ENCODE data around the gene RFTN1.
"Not testable (repeated sequence)": the region's sequence is repeated elsewhere in the genome, so short reads cannot be mapped to it uniquely, and the experiment has no call there.

RFTN1 gene

DNA sequence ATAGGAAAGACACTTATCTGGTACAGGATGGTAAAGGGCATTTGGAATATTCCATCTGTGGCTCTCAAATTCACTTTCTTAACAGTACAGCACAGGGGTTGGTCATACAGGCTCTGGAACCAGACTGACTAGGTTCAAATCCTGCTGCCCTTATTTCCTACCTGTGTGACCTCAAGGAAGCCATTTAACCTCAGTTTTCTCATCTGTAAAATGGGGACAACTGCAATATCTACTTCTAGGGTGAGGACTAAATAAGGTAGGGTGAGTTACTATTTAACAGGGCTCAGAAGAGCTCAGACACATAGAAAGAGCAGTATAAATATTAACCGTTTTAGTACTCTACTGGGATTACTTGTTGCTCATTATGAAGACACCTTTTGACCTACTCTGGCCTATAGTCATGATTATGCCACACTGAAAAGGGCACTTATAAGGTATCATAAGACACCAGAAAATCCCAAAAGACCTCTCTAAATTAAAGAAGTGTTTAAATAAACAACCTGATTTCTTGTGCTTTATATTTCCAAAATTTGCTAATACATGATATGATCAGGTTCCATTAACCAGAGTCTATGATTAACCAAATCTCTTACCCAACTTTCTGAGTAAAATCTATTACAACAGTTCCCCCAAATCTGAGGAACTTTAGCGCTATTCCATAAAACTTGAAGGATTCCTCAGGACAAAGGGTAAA lies 6.5 kb downstream of the RFTN1 start:
- DNase-seq = no peak

DNA sequence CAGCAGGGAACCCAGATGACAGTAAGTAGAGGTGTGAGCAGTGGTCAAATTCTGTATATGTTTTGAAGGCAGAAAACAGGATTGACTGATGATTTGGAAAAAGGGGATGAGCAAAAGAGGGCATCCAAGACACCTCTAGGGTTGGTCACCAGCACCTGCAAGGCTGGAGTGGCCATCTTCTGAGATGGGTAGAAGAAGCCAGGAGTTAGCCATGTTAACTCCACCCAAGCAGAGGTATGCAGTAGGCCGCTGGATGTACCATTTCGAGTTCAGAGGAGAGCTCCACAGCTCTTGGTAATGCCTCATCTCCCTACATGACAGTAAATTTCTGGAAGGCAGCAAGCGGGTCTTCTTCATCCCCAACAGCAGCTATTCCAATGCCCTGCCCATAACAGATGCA lies 7.0 kb downstream of the RFTN1 start:
- DNase-seq = no peak

DNA sequence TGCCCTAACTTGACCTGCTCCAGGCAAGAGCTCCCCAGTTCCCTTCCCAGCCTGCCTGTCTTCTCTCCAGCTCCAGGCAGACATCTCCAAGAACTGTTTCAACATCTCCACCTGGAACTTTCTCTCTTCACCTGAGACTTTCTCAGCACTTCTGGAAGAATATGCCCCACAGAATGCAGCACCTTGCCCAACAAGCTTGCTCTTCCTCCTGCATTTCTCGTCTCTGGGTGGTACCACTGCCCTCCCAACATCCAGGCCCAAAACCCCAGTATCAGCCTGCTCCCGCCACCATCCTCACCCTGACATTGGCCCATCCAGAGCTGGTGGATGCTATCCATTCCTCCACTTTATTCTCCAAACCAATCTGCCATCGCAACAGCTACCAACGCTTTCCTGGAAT lies 8.8 kb downstream of the RFTN1 start:
- DNase-seq = no peak

DNA sequence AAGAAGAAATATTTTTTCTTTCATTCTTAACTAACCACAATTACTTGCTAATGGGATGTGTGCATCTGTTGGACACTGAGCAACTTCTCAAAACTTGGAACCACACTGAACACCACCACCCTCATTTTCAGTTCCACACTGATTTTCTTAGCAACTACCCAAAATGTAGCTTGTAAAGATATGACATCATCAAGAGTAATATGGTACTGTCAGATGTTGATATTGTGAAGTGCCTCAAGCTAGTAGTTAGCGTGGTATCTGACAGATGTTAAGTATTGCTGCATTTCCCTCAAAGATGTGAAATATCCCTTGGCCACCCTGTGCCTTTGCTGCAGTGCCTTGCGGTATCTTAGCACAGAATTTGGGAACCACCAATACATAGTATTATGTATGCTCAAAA lies 9.3 kb downstream of the RFTN1 start:
- DNase-seq = no peak

DNA sequence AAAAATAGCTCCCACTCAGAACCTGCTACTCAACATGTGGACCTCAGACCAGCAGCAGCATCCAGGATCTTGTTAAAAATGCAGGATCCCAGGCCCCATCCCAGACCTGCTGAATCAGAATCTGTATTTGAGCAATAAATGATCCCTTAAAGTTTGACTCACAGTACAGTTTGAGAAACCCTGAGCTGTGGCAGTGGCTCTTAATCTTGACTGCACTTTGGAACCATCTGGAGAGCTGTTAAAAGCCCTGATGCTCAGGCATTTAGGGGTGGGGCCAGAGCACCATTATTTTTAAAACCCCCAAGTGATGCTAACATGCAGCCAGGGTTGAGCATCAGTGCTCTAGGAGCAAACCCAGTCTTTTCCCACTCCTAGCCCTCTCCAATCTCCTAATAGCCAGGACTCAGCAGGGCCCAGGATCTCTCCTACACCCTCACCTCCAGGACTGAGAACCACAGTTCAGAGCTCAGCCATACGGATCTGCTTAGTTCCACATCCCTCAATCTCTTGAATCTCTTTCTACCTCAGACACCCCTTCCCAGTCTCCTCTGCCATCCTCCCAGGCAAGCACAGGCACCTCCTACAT lies 10.2 kb downstream of the RFTN1 start:
- DNase-seq = no peak

DNA sequence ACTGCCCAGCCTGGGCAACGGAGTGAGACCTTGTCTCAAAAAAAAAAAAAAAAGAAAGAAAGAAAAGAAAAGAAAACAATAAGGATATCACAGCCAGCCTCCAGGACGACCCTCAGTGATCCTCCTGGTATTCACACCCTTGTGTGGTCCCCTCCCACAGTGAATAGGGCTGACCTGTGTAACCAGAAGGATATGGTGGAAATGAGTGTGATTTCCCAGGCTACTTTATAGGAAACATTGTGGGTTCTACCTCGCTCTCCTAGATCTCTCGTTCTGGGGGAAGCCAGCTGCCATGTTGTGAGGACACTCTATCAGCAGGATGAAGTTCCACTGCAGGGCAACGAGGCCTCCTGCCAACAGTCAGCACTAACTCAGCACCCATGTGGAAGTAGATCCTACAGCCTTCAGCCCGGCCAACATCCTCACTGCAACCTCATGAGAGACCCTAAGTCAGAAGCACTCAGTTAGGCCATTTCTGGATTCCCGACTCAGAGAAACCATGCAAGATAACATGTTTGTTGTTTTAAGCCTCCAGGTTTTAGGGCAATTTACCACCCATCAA lies 11.1 kb downstream of the RFTN1 start:
- DNase-seq = no peak

DNA sequence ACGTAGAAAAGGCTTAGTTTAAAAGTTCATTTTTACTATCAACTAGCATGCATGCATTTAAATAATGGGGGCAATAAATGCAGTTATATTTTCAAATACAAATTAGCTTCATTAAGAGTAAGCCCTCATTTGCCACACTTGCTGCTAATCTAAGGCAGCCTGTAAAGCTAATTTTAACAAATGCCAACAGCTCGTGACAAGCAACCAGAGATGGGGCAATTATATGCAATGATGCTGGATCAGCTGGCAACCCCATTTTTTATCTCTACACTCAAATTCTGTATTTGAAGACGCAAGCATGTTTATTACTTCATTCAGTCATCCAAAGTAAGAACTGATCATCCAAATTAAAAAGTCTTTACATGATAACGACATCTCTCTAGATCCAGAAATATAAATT lies 12.1 kb downstream of the RFTN1 start:
- no peak for DNase-seq

DNA sequence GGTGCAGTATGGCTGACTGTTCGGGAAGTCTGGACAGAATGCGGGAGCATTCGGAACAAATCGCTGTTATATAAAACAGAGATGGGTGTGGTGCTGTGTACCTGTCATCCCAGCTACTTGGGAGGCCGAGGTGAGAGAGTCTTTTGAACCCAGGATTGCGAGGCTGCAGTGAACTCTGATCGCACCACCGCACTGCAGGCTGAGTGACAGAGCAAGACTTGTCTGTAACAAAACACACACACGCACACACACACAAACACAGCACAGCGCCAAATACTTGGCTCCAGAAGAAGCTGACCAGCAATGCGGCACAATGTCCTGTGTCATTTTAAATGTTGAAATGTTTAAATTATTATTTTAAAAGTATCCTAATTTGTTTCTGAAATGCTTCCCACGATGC lies 12.6 kb downstream of the RFTN1 start:
- no peak for DNase-seq

DNA sequence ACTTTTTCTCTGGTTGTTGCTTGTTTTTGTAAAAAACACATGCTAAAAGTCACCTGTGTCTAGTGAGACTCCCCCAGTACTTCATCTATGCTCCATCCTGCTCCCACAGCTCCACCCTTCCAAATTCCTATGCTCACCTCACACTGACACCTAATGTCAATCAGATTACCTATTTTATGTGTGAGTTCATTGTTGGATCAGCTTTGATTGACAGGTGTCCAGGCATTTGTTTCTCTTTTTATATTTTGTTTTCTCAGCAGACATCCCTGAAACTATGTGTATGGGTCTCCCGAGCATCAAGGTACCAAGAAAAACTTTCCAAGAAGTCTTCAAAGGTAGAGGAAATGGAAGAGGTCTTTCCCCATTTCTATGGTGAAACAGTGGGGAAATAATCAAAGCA lies 13.4 kb downstream of the RFTN1 start:
- DNase-seq = no peak

DNA sequence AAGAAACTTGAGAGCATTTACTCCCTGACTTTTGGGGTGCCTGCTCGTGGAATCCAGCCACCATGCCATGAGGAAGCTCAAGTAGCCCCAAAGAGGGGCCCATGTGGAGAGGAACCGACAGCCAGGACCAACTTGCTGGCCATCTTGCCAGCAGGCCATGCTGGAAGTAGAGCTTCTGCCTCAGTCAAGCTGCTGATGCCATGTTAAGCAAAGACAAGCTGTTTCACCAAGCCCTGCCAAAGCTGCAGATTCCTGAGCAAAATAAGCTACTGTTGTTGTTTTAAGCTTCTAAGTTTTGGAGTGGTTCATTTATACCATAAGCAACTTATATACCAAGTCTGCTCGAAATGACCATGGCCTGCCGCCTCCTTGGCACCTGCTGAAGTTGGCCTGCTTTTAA lies 14.1 kb downstream of the RFTN1 start:
- DNase-seq = no peak

DNA sequence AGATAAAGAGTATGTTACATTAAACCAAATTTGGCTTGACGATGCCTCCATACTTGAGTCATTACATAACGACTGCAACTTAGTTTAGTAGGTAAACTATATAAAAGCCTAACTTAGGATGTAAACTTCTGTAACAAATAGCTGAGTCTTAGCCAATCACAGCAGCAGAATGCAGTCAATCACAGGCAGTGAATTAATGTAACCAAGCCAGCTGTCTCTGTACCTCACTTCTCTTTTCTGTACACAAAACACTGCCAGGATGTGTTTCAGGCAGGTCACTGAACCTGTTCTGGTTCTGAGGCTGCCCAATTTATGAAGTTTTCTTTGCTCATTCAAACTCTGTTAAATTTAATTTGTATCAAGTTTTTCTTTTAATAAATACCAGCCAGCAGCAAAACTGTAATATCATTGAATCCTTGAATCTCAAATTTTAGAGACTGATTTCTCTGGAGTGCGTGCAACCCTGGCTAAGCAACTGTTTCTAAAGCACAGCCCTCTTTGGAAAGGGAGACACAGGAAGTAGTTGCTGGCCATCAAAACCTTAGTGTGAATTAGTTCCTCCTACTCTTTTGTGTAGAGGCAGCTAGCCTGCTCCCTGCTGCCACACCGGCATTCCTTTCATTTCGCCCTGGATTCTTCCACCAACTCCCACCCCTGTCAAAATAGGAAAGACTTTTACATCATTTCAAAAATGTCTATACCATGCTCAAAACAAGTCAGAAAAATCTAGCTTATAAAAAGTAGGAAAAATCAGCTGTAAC lies 15.2 kb downstream of the RFTN1 start:
- DNase-seq = no peak

DNA sequence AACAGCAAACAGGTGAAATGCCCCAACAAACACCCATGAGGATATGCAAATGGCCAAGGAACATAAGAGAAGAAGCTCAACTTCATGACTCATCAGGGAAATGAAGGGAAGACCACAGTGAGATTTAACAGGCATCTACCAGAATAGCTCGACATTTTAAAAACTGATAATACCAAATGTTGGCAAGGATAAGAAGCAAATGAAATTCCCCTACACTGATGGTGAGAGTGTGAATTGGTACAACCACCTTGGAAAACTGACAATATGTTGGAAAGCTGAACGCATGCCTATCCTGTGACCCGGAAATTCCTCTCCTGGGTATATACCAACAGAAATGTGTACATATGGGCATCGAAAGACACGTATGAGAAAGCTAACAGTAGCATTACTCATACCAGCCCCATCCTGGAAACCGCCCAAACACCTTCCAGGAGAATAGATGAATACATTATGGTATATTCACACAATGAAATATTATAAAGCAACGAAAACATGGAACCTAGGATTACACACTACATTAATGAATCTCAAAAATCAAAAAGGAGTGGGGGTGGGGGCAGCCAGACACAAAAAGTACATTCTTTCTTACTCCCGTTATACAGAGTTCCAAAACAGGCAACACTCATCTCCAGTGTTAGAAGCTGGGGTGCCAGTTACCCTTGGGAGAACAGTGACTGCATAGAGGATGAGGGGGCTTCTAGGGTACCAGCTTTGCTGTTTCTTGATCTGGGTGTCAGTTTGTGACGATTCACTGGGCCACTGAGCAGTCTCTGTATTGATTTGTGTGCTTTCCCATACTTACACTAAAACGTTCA lies 16.9 kb downstream of the RFTN1 start:
- DNase-seq = no peak

DNA sequence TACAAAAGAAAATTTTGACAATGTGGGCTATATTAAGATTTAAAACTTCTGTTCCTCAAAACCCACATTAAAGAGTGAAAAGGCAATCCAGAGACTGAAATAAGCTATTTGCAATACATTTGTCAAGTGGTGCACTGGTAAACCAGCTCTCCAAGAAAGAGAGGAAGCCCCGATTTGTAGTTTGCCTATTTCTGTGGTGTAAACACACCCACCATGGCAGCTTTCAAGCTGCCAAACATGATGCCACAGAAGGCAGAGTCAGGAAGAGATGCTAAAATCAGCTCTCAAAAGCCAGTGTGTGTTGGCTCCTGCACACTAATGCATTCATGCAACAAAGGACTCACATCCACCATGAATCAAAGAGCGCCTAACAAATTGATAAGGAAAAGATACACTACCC lies 17.5 kb downstream of the RFTN1 start:
- DNase-seq = no peak

DNA sequence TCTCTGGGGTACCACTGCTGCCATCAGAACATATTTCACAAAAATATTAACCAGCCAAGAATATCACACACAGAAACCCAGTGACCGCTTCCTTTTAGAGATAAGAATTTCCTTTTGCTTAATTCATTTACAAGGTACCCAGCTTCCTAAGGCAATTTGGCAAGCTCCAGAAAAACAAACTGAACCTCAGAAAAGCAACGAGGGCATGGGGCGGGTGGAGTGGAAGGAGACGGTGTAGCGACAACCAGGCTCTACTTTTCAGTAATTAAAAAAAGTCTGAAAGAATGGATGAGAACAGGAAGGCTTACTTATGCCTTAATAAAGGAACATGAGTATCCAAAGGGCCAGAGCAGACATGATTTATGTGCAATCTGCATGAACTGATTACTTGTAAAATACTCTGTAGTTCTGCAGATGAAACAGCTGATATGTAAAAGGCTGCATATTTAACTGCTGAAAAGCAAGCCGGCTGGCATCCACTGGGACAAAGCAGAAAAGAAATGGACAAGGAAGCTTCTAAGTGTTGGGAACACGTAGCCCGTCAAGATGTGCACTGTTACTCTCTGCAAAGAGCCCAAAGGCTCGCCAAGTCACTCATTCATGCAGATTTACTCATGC lies 18.6 kb downstream of the RFTN1 start:
- DNase-seq = no peak

DNA sequence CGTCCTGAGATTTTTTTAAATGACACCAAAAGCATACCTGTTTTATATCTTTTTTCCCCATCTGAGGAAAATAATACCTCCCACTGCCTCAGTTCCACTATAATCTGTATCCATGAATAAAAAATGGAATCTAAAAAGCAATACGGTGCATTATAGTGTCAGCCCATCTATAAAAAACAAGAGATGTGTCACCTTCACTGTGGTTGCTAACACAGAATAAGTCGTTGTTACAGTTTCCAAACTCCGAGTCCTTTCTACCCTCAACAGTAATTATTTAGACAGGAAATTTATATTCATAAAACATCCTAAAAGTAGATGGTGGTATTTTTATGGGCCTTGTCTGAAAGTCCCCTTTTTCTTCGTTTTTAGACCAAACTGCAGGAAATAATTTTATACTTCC lies 19.4 kb downstream of the RFTN1 start:
- no peak for DNase-seq

DNA sequence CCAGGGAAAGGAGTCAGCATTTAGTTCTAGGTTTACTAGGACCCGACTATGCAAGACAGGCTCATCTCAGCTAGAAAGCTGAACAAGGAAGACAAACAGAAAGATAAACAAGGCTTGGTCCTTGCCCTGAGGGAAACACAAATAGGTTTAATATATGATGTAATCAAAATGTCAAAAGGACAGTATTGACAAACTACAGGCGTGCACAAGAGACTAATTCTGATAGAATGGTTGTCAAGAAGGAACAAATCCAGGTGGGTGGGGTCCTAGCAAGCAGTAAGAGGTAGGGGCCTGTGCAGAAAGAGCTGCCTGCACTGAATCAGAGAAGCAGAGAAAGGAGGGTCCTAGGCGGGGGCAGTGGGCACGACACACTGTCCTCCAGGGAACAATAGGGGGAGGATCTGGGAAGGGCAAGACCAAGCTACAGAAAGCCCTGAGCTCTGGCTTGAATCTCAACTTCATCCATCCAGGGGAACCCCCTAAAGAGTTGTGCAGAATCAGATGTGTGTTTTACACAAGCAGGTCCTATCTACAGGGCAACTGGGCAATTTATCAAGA lies 23.4 kb downstream of the RFTN1 start:
- no peak for DNase-seq

DNA sequence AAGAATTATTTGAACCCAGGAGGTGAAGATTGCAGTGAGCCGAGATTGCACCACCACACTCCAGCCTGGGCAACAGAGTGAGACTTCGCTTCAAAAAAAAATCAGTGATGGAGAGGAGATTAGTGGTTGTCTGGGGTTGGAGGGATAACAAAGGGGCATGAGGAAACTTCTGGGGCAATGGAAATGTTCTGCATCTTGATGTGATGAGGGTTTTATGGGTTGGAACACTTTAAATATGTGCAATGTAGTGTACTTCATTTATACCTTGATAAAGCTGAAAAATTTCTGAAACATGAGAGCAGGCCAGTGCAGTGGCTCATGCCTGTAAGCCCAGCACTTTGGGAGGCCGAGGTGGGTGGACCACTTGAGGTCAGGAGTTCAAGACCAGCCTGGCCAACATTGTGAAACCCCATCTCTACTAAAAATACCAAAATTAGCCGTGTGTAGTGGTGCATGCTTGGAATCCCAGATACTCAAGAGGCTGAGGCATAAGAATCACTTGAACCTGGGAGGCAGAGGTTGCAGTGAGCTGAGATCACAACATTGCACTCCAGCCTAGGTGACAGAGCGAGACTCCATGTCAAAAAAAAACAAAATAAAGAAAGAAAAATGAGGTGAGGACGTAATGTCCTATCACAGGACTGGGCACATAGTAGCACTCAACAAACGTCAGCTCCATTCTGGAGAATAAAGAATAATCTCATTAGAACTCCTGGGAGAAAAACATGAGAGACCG lies 24.0 kb downstream of the RFTN1 start:
- not testable (repeated sequence) for DNase-seq

DNA sequence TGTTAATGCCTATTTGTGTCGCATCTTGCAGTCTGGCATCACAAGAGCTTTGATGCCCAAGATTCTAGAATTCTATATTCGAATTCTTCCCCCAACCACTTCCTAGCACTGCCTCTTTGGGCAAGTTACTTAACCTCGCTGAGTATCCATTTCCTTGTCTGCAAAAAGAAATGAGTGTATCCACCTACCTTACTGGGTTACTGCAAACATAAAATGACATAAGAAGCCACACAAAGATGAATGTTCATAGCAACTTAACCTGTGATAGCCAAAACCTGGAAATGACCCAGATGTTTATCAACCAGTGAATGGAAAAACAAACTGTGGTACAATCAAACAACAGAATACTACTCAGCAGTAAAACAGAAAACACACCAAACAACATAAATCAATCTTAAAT lies 24.9 kb downstream of the RFTN1 start:
- DNase-seq = no peak

DNA sequence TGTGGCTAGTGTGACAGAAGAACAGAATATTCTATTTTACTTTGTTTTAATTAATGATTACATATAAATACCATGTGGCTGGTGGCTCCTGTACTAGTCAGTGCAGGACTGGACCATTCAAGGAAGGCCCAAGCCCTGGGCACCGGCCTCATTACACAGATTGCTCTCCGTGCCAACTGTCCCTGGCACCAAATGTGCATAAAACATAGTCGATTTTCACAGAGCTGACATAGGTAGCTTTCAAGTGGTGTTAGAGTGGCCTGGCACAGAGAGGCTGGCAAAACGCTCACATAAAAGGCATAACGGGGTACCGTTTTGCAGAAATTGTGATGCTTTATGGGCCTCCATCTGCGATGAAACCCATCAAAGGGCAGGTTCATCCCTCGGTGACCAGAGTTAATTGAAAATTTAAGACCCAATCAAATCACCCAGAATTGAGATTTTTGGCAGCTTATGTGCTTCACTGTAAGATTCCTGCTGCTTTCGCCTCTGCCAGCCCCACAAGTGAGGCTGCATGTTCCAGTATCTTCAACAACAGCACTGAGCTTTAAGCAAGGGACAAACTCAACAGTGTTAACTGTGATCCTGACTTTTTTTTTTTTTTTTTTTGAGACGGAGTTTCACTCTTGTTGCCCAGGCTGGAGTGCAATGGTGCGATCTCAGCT lies 25.9 kb downstream of the RFTN1 start:
- no peak for DNase-seq

DNA sequence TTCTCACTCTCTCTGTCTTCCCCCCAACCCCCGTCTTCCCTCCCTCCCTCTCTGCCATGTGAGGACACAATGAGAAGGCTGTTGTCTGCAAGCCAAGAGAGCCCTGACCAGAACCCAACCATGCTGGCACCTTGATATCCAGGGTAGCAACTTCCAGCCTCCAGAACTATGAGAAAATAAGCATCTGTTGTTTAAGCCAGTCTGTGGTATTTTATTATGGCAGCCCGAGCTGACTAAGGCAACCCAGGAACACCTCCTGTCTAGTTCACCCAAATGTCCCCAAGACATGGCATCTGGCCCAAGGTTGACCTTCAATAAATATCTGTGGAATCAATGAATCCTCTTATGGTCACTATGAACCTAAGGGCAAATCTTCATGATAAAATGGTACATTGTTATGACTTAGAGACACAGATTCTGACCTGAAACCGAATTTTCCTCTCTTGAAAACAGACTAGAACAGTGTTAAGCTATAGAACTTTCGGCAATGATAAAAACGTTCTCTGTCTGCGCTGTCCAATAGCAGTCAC lies 26.5 kb downstream of the RFTN1 start:
- DNase-seq = no peak

DNA sequence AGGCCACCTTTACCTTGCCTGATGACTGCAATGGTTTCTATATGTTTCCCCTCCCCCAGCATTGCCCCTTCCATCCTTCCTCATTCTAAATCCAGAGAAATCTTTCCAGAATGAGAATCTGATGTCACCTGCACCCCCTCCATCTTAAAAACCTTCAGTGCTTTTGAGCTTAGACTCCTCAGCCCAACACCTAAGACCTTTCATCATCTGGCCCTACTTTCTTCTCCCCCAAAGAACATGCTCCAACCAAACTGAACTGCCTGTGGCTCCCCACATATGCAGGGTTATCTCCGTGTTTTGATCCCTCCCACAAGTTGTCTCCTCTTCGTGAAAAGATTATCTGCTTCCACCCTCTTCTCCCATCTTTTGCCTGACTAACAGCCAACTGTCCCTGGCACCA lies 27.3 kb downstream of the RFTN1 start:
- DNase-seq = no peak

Measured in NCI-H1105 treated with DMSO at 0.1 percent for 48 hours (cell line).